GM21367 (cell line): ENCODE data around the gene FRMD5.

ENCODE experiments used
- ATAC-seq: cut with Tn5 transposase; IDR thresholded peaks from one replicate; pipeline ENCODE4 v1.9.1; 2021; ENCODE audit not compliant: unreplicated experiment

FRMD5 gene

GRCh38 chr15:44096596-44096995, 98.5 kb downstream of the FRMD5 start:
- ATAC-seq = no peak

- ATAC-seq = no peak
Observed at GRCh38 chr15:44094781-44095180, 100.3 kb downstream of the FRMD5 start.

- no peak for ATAC-seq
Observed at GRCh38 chr15:44093836-44094235, 101.2 kb downstream of the FRMD5 start.

GRCh38 chr15:44092221-44092620, 102.8 kb downstream of the FRMD5 start:
- no peak for ATAC-seq

GRCh38 chr15:44087578-44088465, 107.2 kb downstream of the FRMD5 start:
- ATAC-seq = no peak

- ATAC-seq = no peak
Observed at GRCh38 chr15:44084770-44085169, 110.3 kb downstream of the FRMD5 start.

GRCh38 chr15:44084171-44084570, 110.9 kb downstream of the FRMD5 start:
- ATAC-seq = no peak

GRCh38 chr15:44082558-44083157, 112.4 kb downstream of the FRMD5 start:
- ATAC-seq = no peak

GRCh38 chr15:44081026-44082013, 113.8 kb downstream of the FRMD5 start:
- no peak for ATAC-seq

GRCh38 chr15:44075535-44075934, 119.5 kb downstream of the FRMD5 start:
- ATAC-seq = no peak

- no peak for ATAC-seq
Observed at GRCh38 chr15:44069489-44069888, 125.6 kb downstream of the FRMD5 start.

- ATAC-seq = no peak
Observed at GRCh38 chr15:44068347-44068746, 126.7 kb downstream of the FRMD5 start.

GRCh38 chr15:44066211-44066827, 128.8 kb downstream of the FRMD5 start:
- no peak for ATAC-seq

- ATAC-seq = no peak
Observed at GRCh38 chr15:44064706-44065105, 130.4 kb downstream of the FRMD5 start.

- ATAC-seq = no peak
Observed at GRCh38 chr15:44058126-44058525, 136.9 kb downstream of the FRMD5 start.

- no peak for ATAC-seq
Observed at GRCh38 chr15:44045661-44046060, 149.4 kb downstream of the FRMD5 start.

GRCh38 chr15:44045217-44045616, 149.9 kb downstream of the FRMD5 start:
- no peak for ATAC-seq

GRCh38 chr15:44038755-44039191, 156.3 kb downstream of the FRMD5 start:
- ATAC-seq = no peak

- ATAC-seq = no peak
Observed at GRCh38 chr15:44035781-44036699, 159.0 kb downstream of the FRMD5 start.
